A549 (cell line): ENCODE data around the gene SRSF8. TPM values are rescaled to one million over a fixed set of nuclear protein-coding genes. Genes with fewer than 3 reads are reported as not detected.

Source experiments
- polyA plus RNA-seq, 4 experiments: library from polyadenylated mRNA; depleted of rRNA in 3 of 4; stranded (reverse); fragments of >200 nt; fragmentation: RNase III in 1 of 4; extraction: RNeasy Plus Mini Kit Qiagen cat#74134 plus additional on column Dnase treatment in 1 of 4; gene quantifications; 2 replicates in 3 of 4; 3 replicates in 1 of 4; pipeline ENCODE4 v1.2.3, GENCODE V29; 2011 to 2017

SRSF8 gene
- polyA plus RNA-seq, 2 of the 4 experiments (the other 2 are of a cell fraction), result 15.1 to 30.2 TPM

Other genes starting within 250 kb of the SRSF8 start
- gene CWC15, start 93.4 kb upstream of the SRSF8 start, polyA plus RNA-seq (2011; rRNA removed), result 31.8 and 42.8 TPM in 2 replicates
- 37.6 to 39.2 TPM (median 38.3 TPM) in 3 replicates for gene CWC15, start 93.4 kb upstream of the SRSF8 start, polyA plus RNA-seq (2017; fragmentation: RNase III; extraction: RNeasy Plus Mini Kit Qiagen cat#74134 plus additional on column Dnase treatment)
- 0.77 and 1.1 TPM in 2 replicates for gene KDM4D, start 93.2 kb upstream of the SRSF8 start, polyA plus RNA-seq (2011; rRNA removed)
- gene KDM4D, start 93.2 kb upstream of the SRSF8 start, polyA plus RNA-seq (2017; fragmentation: RNase III; extraction: RNeasy Plus Mini Kit Qiagen cat#74134 plus additional on column Dnase treatment), result 0.56 to 0.74 TPM (median 0.58 TPM) in 3 replicates
- gene KDM4E, start 41.7 kb upstream of the SRSF8 start, polyA plus RNA-seq (2011; rRNA removed), result not detected in 2 replicates
- not detected in 3 replicates for gene KDM4E, start 41.7 kb upstream of the SRSF8 start, polyA plus RNA-seq (2017; fragmentation: RNase III; extraction: RNeasy Plus Mini Kit Qiagen cat#74134 plus additional on column Dnase treatment)
- gene KDM4F, start 17.5 kb upstream of the SRSF8 start, polyA plus RNA-seq (2011; rRNA removed), result not detected in 2 replicates
- not detected in 3 replicates for gene KDM4F, start 17.5 kb upstream of the SRSF8 start, polyA plus RNA-seq (2017; fragmentation: RNase III; extraction: RNeasy Plus Mini Kit Qiagen cat#74134 plus additional on column Dnase treatment)
- 8.1 and 8.3 TPM in 2 replicates for gene ENDOD1, start 22.9 kb downstream of the SRSF8 start, polyA plus RNA-seq (2011; rRNA removed)
- gene ENDOD1, start 22.9 kb downstream of the SRSF8 start, polyA plus RNA-seq (2017; fragmentation: RNase III; extraction: RNeasy Plus Mini Kit Qiagen cat#74134 plus additional on column Dnase treatment), result 8.0 to 8.8 TPM (median 8.6 TPM) in 3 replicates
- gene SESN3, start 164.3 kb downstream of the SRSF8 start, polyA plus RNA-seq (2011; rRNA removed), result 3.3 and 3.6 TPM in 2 replicates
- gene SESN3, start 164.3 kb downstream of the SRSF8 start, polyA plus RNA-seq (2017; fragmentation: RNase III; extraction: RNeasy Plus Mini Kit Qiagen cat#74134 plus additional on column Dnase treatment), result 0.31 to 0.46 TPM (median 0.35 TPM) in 3 replicates